Fibroblast of skin of right quadriceps (primary cell): ENCODE results near the gene CLCN4.

ENCODE experiments used
- DNase-seq: peaks from one replicate; pipeline ENCODE4 v3.0.0-alpha.2; 2013

The CLCN4 gene

DNA sequence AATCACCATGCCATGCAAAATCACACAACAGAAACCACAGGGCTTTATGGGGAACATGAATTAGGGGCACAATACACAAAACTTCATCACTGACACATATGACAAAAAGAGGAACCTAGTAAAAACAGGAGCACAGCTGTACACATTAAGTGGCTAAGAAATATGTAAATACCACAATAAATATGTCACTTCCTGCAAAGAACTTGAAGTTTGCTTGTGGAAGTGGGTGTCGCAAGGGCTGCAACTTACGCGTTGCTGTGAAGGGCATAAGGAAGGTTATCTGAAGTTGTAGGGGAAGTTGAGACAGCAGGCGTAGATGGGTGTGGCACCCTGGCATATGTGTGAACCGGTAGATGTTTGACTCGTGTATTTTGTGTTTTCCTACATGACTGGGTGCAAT lies 42.4 kb downstream of the CLCN4 start:
- DNase-seq: peak; percentile 49

DNA sequence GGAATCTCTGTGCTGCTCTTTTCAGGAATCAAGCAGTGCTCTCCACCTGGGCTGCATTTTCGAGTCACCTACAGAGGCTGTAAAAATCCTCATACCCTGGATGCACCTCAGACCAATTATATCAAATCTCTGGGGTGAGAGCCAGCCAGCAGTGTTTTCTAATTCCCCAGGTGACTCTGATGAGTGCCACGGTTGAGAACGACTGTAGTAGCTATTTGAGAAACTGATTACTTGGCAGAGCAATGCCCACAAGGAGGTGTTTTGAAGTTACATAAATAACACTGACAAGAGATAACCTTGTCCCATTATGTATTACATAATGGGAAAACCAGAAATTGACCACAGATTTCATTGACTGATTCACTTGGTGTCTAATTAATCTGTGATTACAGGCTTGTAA lies 46.8 kb downstream of the CLCN4 start:
- no peak for DNase-seq

DNA sequence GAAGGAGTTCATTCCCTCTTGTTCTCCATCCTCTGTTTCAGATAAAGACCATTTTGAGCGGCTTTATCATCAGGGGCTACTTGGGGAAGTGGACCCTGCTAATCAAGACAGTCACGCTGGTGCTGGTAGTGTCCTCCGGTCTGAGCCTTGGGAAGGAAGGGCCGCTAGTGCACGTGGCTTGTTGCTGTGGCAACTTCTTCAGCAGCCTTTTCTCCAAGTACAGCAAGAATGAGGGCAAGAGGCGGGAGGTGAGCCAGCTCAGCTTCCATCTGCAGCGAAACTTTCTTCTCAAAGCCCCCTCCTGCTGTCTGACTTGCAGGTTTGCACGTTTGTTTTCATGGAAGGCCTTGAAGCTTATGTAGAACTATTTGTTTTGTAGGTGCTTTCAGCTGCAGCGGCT lies 49.5 kb downstream of the CLCN4 start:
- no peak for DNase-seq

GRCh38 chrX:10208281-10208856 lies 51.6 kb downstream of the CLCN4 start:
- DNase-seq: no peak

DNA sequence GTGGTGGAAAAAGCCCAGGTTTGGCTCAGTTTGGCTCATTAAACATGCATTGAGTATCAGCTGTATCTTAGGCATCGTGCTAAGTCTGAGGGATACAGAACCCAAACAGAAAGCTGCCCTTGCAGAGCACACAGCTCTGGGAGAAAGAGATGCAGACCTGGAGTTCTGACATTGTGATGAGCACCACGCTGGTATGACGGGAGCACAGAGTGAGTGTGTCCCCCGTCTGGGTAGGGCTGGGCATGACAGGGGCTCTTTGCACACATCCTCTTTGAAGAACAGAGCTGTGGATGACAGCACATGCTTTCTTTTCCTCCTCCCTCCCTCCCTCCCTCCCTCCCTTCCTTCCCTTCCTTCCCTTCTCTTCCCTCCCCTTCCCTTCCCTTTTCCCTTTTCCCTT lies 52.2 kb downstream of the CLCN4 start:
- DNase-seq: no peak

DNA sequence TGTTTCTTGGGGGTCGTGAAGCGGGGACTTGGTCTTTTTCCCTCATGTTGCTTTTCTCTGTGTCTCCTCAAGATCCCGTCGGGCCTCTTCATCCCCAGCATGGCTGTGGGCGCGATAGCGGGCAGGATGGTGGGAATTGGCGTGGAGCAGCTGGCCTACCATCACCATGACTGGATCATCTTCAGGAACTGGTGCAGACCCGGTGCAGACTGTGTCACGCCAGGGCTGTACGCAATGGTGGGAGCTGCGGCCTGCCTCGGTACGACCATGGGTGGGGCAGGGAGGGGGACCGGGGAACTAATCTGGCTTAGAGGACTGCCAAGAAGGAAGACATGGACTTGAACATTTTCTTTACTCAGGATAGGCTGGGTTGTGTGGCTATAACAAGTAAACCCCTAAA lies 55.6 kb downstream of the CLCN4 start:
- DNase-seq: no peak

- no peak for DNase-seq
Measured at GRCh38 chrX:10213716-10214115, 56.9 kb downstream of the CLCN4 start.

GRCh38 chrX:10216208-10216607 lies 59.4 kb downstream of the CLCN4 start:
- no peak for DNase-seq

- DNase-seq: no peak
Measured at GRCh38 chrX:10217198-10217597, 60.4 kb downstream of the CLCN4 start.

DNA sequence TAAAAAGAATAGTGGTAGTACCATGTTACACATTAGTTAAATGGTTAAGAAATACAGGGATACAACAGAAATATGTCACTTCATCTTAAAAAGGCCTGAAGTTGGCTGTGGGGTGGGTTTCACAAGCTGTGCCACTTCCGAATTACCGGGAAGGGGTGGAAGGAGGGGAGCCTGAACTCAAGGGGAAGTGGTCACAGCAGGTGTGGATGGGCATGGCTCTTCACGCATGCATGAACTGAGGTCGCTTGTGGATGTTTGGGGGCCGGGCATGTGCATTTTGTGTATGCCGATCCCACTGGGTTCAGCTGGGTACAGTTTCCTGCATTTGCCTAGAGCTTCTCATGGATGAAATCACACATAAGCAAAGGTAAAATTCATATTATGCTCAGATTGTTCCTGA lies 64.9 kb downstream of the CLCN4 start:
- DNase-seq: no peak

DNA sequence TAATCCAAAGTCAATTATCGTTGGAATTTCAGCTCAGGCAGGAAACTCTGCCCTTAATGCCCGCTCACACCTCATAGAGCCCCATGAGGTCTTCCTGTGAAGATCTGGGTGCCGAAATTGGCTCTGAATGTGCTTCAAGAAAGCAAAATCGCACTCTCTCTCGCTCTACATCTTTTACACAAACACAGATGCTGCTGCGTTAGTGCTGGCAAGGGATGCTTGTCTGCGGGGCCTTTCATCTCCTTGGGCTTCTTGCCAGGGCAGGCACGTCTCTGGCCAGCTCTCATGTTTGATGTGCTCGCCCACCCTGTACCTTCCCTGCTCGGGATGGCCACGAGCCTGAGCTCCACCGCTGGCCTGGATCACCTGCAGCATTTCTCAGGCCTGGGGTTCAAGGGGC lies 66.5 kb downstream of the CLCN4 start:
- DNase-seq: no peak

- no peak for DNase-seq
Measured at GRCh38 chrX:10223781-10224180, 67.0 kb downstream of the CLCN4 start.

- no peak for DNase-seq
Measured at GRCh38 chrX:10230222-10230621, 73.4 kb downstream of the CLCN4 start.

DNA sequence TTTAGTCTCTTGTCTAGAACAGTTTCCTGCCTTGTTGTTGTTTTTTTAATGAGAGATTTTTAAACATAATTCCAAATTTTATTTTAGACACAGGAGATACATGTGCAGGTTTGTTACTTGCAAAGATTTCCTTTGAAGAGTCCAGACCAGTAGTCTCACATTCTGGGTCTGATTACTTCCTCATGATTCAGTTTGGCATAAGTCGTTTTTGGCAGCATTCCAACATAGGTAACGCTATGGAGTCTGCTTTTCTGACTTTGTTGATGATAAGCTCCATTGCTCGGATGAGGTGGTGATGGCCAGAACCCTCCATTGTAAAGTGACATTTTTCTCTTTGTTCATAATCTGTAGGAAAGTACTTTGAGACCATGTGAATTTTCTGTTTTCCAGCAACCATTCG lies 74.7 kb downstream of the CLCN4 start:
- DNase-seq: no peak

- DNase-seq: peak; percentile 22
Measured at GRCh38 chrX:10233173-10233572, 76.4 kb downstream of the CLCN4 start.

DNA sequence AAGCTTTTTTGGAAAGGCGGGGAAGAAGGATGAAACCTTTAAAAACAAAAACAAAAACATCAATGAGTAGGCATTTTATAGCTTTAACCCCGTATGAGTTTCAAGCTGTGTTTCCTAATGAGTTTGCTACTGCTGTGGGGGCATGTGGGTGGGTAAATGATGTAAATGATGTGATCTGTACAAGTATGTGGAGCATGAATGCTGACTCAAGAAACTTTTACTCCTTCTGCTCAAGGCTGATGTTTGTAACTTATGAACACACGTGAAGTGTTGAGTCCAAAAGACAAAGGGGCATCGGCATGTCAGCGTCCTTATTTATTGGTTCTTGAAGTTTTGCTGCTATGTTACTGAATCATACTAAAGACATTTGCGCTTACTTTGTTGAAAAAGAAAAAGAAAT lies 76.9 kb downstream of the CLCN4 start:
- peak; percentile 20 for DNase-seq

DNA sequence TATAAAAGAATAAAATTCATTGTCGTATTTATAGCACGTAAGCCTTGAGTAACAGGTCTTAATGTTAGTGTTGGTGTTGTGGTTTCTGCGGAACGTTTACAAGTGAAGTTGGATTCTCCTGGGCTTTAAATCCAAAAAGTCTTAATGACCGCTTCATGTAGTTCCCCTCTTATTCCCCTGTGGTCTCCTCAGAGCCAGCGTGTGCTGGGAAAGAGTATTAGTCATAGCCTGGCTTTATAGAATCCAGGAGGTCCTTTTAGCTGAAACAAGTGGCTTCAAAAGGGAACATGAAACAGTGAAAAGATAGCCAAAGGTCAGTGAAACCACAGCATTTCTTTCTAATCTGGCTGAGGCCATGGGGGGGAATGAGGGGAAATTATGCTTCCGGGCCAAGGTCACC lies 79.1 kb downstream of the CLCN4 start:
- peak; percentile 84 for DNase-seq

- no peak for DNase-seq
Measured at GRCh38 chrX:10237241-10237640, 80.5 kb downstream of the CLCN4 start.

- peak; percentile 77 for DNase-seq
Measured at GRCh38 chrX:10239611-10240064, 82.9 kb downstream of the CLCN4 start.

DNA sequence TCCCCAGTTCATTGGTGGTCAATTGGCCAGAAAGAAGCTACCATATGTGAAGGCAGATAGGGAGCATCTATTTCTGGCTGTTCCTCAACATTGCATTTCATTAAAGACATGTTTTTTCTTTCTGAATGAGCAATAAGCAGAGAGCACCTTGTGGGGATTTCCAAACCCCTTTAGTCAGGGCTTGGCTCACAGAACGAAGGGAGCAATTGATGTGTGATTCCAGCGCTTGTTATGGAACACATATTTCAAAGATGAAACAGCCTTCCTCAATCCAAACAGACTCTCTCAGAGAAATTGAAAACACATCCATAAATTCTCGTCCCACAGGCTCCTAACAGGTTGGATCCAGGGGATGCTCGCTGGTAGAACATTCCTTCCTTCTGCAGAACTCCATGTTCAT lies 84.1 kb downstream of the CLCN4 start:
- DNase-seq: peak; percentile 85

DNA sequence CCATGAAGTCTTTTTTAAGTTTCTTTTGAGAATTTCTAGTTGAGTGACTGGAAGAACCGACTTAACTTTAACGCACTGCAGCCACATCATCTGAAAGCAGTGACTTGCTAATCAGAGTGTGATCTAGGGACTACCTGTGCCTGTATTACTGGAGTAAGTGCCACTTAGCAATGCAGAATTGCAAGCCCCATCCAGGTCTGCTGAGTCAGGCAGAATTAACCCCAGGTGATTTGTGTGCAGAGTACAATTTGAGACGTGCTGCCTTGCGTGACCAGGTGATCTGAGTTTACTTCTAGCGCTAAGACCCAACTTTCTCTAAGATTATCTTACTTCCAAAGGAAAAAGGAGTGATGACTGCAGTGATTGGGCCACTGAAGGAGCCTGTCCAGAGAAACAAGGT lies 85.3 kb downstream of the CLCN4 start:
- no peak for DNase-seq

GRCh38 chrX:10243106-10243505 lies 86.3 kb downstream of the CLCN4 start:
- DNase-seq: no peak

GRCh38 chrX:10244915-10245622 lies 88.3 kb downstream of the CLCN4 start:
- no peak for DNase-seq

DNA sequence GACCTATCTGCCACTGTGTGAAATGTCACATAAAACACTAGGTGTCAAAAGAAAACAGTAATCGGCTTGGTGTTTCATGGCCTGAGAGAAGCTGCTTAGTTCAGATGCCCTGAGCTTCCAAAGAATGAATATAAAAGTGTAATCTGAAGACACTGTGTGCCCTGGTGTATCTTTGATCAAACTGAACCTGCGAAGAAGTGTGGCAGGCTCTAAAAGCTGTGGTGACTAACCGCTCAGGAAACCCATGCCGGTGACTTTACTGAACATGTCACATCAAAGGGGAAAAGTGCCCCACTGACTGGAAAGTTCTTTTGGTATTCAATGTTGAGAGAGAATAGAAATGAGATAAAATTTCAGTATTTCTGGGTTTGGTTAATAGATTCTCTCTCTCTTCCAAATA lies 89.1 kb downstream of the CLCN4 start:
- no peak for DNase-seq

DNA sequence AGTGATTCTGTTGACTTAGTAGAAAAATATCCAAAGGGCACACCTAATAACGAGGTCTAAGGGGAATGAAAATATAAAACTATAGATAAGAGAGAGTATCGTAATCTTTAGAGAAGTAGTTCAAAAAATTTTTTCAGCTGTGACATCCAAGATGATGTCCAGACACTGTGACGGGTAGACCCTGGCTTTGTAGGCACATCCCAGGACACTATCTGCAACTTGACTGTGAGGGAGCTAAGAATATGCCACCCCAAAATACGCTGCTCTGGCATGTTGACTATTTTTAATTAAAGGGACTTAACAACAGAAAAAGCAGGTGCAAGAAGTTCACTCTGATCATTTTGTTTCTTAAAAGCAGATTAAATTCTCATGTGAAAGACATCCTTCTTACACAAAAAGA lies 89.5 kb downstream of the CLCN4 start:
- DNase-seq: no peak
